Colonic mucosa (tissue), 4 donors: ENCODE results near the gene FAM78B. TPM values are rescaled to one million over a fixed set of nuclear protein-coding genes. Genes with fewer than 3 reads are reported as not detected.

Source experiments
- DNase-seq: peaks from one replicate; pipeline ENCODE4 v3.0.0-alpha.2; 2020
- H3K27ac ChIP-seq: fragments of 200-600 bp; one replicate; pipeline ENCODE4 v1.8.0; 2021
- H3K27me3 ChIP-seq: fragments of 200-600 bp; one replicate; pipeline ENCODE4 v1.8.0; 2021
- H3K36me3 ChIP-seq: fragments of 200-600 bp; one replicate; pipeline ENCODE4 v1.8.0; 2021
- H3K4me1 ChIP-seq: fragments of 200-600 bp; one replicate; pipeline ENCODE4 v1.8.0; 2021; ENCODE audit warnings: mild to moderate bottlenecking
- H3K4me3 ChIP-seq: fragments of 200-600 bp; one replicate; pipeline ENCODE4 v1.8.0; 2021
- H3K9ac ChIP-seq, 2 donors: one replicate each; pipeline ENCODE4 v1.7.0; 2013; ENCODE audit warnings: control low read depth in 2 of 2, low read depth in 2 of 2, low read length in 2 of 2
- H3K9me3 ChIP-seq: fragments of 200-600 bp; one replicate; pipeline ENCODE4 v1.8.0; 2021
- intact Hi-C: fragments of 100-400 bp; cut with DNase I; formaldehyde crosslinking; loops from one replicate; pipeline ENCODE4 v1.14.1; 2022
- total RNA-seq, 2 donors: library from RNA; stranded (reverse); fragmentation: NEBNext Ultra II Directional in 1 of 2; extraction: Animal tissue kit (Norgen Biotek cat#: 25700) in 1 of 2; gene quantifications; one replicate each; pipeline ENCODE4 v1.2.1, GENCODE V29; 2021
- TF ChIP-seq, protein P1 (sequence below): fragments of 200-600 bp; IDR thresholded peaks from one replicate; pipeline ENCODE4 v1.8.0; 2022; ENCODE audit warnings: antibody characterized with exemption, mild to moderate bottlenecking
- donor health status: healthy.
- donor health status: DM: no; HTN: no; CAD: no.
- donor health status: DM: no; HTN: no; CAD: no.

FAM78B gene
- total RNA-seq, 2 donors from 2014 or later = 0.69 to 1.2 TPM

DNA sequence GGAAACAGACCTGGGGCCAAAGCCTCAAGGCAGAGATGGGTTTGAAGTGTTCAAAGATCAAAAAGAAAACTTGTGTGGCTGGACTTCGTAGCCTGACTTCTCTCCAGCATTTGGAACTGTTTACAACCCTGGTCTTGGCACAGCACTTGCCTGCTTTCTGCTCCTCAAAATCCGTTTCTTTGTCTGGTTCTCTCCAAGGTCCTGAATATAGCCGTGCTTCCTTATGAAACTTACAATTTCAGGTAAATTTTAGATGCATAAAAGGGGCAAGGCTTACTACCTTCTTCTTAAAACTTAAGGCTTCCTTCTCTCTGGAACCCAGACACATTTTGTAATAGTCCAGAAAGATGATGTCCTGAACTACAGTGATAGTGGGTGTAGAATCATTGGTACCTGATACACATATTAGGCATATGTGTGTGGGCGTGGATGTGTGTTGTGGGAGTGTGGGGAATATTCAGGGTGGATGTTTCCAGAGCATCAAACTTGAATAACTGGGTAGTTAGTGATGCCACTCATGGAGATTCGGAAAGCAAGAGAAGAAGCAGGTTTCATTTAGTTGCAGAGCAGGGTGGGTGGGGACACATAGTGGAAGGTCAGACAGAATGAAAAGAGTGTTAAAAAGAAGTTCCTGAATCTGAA is 26.4 kb upstream of the FAM78B start:
- Histone ChIP-seq H3K36me3 (no peaks in the 10 kb centered on the region), H3K4me1 (no peaks in the 10 kb centered on the region), H3K9me3 (no peaks in the 10 kb centered on the region), H3K27me3 (no peaks in the 10 kb centered on the region), H3K4me3 (no peak overlapping the region), H3K9ac (no peak overlapping the region), H3K27ac (no peak overlapping the region)
- intact Hi-C loops = no loop called here
- TF ChIP-seq, protein P1, sequence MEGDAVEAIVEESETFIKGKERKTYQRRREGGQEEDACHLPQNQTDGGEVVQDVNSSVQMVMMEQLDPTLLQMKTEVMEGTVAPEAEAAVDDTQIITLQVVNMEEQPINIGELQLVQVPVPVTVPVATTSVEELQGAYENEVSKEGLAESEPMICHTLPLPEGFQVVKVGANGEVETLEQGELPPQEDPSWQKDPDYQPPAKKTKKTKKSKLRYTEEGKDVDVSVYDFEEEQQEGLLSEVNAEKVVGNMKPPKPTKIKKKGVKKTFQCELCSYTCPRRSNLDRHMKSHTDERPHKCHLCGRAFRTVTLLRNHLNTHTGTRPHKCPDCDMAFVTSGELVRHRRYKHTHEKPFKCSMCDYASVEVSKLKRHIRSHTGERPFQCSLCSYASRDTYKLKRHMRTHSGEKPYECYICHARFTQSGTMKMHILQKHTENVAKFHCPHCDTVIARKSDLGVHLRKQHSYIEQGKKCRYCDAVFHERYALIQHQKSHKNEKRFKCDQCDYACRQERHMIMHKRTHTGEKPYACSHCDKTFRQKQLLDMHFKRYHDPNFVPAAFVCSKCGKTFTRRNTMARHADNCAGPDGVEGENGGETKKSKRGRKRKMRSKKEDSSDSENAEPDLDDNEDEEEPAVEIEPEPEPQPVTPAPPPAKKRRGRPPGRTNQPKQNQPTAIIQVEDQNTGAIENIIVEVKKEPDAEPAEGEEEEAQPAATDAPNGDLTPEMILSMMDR = no peak
- no peak for DNase-seq

DNA sequence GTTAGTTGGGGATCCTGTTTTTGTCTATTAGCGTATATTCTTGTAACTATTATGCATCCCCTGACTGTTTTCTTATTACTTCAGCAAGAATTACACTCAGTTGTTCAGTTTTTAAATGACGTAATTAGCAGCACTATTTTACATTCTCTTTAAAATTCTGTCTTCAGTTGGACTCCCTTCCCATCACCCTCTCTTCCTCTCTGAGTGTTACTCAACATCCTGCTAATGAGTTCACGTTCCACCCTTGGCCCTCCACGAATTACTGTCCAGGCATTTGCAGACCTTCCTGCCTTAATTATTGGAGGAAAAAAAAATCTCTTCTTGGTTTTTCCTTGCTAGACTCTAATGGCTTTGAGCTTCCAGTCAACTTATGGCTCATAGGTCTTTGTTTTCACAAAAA is 23.6 kb upstream of the FAM78B start:
- Histone ChIP-seq H3K27ac (no peak overlapping the region), H3K36me3 (no peaks in the 10 kb centered on the region), H3K4me1 (no peaks in the 10 kb centered on the region), H3K9me3 (no peaks in the 10 kb centered on the region), H3K27me3 (no peaks in the 10 kb centered on the region), H3K9ac (no peak overlapping the region), H3K4me3 (no peak overlapping the region)
- intact Hi-C loops = no loop called here
- TF ChIP-seq, protein P1 = no peak
- DNase-seq = no peak

DNA sequence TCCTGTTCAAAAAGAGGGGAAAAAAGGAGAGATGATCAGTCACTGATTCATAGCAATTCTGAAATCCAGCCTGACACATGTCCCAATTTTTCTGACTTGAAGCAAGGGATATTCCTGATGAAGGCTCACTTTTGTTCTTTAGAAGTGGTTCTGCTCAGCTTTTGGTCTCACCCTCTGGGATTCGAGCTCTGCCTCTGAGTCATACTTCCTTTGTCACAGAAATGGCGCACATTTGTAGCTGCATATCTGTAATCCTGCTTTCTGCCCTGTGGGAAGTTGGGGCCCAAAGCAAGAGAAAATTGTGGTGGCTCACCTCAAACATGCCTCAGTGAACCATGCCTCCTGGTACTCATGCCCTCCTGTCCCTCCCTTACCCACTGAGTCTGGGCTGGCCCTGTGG is 22.3 kb upstream of the FAM78B start:
- TF ChIP-seq, protein P1 = no peak
- Histone ChIP-seq H3K27ac (no peak overlapping the region), H3K36me3 (no peaks in the 10 kb centered on the region), H3K9me3 (no peaks in the 10 kb centered on the region), H3K4me3 (no peak overlapping the region), H3K4me1 (no peaks in the 10 kb centered on the region), H3K9ac (no peak overlapping the region), H3K27me3 (no peaks in the 10 kb centered on the region)
- intact Hi-C loops = no loop called here
- no peak for DNase-seq

DNA sequence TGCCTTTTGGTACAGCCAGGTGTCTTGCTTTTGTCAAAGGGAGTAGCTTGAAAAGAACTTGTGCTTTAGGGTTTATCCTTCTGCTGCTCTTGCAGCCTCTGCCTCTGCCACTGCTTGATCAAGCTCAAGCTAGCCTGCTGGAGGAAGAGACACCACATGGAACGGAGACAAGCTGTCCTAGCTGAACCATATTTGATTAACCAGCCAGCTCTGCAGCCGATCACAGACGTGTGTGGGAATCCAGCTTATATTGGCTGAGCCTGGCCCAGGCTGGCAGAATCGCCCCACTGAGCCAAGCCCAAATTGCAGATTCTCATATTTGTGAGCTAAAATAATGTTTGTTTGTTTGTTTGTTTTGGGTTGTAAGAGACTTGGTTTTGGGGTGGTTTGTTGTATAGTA is 18.7 kb upstream of the FAM78B start:
- H3K4me3 ChIP-seq = no peak overlapping the region
- H3K4me1 ChIP-seq = no peaks in the 10 kb centered on the region
- H3K9ac ChIP-seq = no peak overlapping the region
- DNase-seq = no peak
- H3K9me3 ChIP-seq = no peaks in the 10 kb centered on the region
- H3K27me3 ChIP-seq = no peaks in the 10 kb centered on the region
- intact Hi-C loops = no loop called here
- TF ChIP-seq, protein P1 = no peak
- no peak overlapping the region for H3K27ac ChIP-seq
- H3K36me3 ChIP-seq = no peaks in the 10 kb centered on the region

DNA sequence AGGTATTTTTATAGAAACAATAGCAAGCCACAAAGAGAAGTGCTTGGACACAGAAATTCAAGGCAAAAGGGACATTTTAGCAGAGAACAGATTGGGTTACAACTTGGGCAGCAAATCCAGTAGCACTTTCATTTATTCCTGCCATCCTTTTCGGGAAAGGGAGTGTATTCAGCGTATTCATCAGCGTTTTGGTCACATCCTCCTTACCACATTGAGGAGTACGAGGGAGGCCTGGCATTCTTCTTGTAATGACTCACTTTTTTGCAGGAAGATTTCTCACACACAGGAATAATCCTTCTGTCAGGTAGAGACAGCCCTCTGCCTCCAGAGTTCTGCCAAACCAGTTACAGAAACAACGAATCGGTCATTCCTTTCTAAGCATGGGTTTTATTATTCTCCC is 18.1 kb upstream of the FAM78B start:
- intact Hi-C loops = no loop called here
- TF ChIP-seq, protein P1 = no peak
- Histone ChIP-seq H3K27me3 (no peaks in the 10 kb centered on the region), H3K4me3 (no peak overlapping the region), H3K9ac (no peak overlapping the region), H3K9me3 (no peaks in the 10 kb centered on the region), H3K36me3 (no peaks in the 10 kb centered on the region), H3K4me1 (no peaks in the 10 kb centered on the region), H3K27ac (no peak overlapping the region)
- DNase-seq = no peak
